Stimulated activated naive CD8-positive, alpha-beta T cell treated with anti-CD3 and anti-CD28 coated beads, Interleukin-15, Interleukin-2, amounts not matched to agents 100 ng/mL and 50 ng/mL, for 24 hours (primary cell): ENCODE measurements around the gene ZFHX3.

Experiments used
- H3K27ac Mint-ChIP-seq: one replicate; pipeline ENCODE4 v1.8.0; 2021; ENCODE audit warnings: mild to moderate bottlenecking, mixed read lengths
- H3K27me3 Mint-ChIP-seq: one replicate; pipeline ENCODE4 v1.8.0; 2021; ENCODE audit warnings: mixed read lengths
- H3K36me3 Mint-ChIP-seq: one replicate; pipeline ENCODE4 v1.8.0; 2021; ENCODE audit warnings: low read depth, mixed read lengths
- H3K4me1 Mint-ChIP-seq: one replicate; pipeline ENCODE4 v1.8.0; 2021; ENCODE audit warnings: low read depth, mixed read lengths
- H3K4me3 Mint-ChIP-seq: one replicate; pipeline ENCODE4 v1.8.0; 2021; ENCODE audit warnings: mild to moderate bottlenecking, mixed read lengths
- H3K9me3 Mint-ChIP-seq: one replicate; pipeline ENCODE4 v1.8.0; 2021; ENCODE audit warnings: mixed read lengths

Gene ZFHX3

DNA sequence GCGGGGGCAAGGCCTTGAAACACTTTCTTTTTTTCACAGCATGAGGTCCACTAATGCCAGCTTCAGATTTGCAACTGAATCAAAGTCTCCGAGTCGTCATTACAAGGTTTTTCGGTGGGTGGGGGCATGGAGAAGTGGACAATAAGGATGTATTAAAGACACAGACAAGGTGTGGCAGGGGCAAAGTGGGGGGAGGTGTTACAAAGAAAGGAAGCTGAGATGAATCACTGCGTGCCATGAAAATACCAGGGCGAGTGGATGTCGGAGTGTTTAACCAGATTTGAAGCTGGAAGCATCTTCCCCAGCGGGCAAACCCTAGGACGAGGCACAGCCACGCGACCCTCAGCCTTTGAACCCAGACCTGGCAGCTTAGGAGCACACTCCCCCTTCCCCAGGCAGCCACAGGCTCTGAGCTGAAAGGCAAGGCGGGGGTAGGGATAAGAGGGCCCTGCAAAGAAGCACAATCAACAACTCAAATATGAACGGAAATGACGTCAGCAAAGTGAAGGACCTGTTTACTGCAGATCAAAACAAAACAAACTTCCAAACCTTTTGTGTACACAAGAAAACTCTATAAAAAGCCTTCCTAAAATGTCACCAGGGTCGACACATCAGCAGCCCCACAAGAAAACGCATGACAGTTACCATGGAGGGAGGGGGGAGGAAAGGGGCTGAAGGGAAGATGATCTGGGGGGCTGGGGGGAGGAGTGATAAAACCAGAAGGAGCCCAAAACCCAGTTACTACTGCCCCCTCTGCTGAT, 5.6 kb upstream of the ZFHX3 start:
- no peak overlapping the region for H3K4me3 Mint-ChIP-seq
- no peaks in the 10 kb centered on the region for H3K9me3 Mint-ChIP-seq
- H3K36me3 Mint-ChIP-seq, result no peaks in the 10 kb centered on the region
- H3K27me3 Mint-ChIP-seq, result peaks cover 41% of the 10 kb centered on the region
- H3K4me1 Mint-ChIP-seq, result peaks cover 17% of the 10 kb centered on the region
- no peak overlapping the region for H3K27ac Mint-ChIP-seq

DNA sequence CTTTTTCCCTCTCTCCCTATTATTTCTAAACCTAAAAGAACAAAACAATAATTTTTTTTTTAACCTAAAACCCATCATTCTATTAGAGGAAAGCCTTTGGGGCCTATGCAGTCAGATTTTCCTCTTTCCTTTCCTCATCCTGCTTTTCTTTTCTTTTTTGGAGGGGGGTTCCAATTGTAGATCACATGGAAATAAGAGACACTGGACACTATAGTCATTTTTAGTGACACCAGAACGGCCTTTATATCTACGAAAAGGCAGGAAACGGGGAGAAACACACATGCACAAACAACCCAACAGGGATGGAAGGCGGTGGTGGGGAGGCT, 5.1 kb upstream of the ZFHX3 start:
- Mint-ChIP-seq H3K36me3 (no peaks in the 10 kb centered on the region), H3K4me3 (no peak overlapping the region), H3K27me3 (peaks cover 42% of the 10 kb centered on the region), H3K4me1 (peaks cover 18% of the 10 kb centered on the region), H3K9me3 (no peaks in the 10 kb centered on the region), H3K27ac (no peak overlapping the region)

DNA sequence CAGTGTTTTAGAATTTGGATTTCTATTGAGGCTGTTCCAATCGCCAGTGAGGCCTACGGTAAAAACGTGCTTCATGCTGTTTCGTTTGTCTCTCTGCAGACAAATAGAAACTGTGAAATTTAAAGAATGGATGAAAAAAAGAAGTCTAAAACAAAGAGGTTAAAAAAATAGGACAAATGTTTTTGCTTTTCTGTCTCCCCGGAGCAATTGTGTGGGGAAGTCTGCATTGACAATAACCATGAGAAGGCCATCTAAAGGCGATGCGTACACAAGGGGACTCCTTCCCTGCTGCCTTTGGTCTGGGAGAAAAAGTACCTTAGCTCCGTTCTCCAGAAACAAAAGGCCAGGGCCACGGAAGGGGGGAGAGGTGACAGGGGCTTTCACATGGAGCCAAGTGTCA, 4.6 kb upstream of the ZFHX3 start:
- H3K36me3 Mint-ChIP-seq, result no peaks in the 10 kb centered on the region
- no peak overlapping the region for H3K27ac Mint-ChIP-seq
- H3K9me3 Mint-ChIP-seq, result no peaks in the 10 kb centered on the region
- peaks cover 42% of the 10 kb centered on the region for H3K27me3 Mint-ChIP-seq
- peaks cover 18% of the 10 kb centered on the region for H3K4me1 Mint-ChIP-seq
- H3K4me3 Mint-ChIP-seq, result no peak overlapping the region

DNA sequence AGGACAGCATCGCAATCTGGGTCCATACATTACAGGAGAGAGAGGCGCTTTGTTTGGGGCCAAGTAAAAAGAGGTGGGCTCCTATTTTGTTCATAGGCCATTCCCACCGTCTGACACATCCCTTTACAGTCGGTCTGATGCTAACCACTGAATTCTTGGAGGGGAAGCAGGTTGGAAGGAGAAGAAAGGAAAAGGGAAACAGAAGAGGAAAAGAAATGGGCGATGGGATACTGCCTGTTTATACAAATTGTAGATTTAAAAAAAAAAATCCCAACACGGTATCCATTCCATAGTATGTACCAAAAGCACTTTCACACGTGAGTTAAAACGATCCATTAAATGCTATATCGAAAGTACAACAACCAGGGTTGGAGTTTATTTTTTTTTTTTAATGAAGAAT, 4.0 kb upstream of the ZFHX3 start:
- Mint-ChIP-seq H3K27me3 (peaks cover 42% of the 10 kb centered on the region), H3K36me3 (no peaks in the 10 kb centered on the region), H3K4me1 (peaks cover 18% of the 10 kb centered on the region), H3K9me3 (no peaks in the 10 kb centered on the region), H3K27ac (no peak overlapping the region), H3K4me3 (no peak overlapping the region)

DNA sequence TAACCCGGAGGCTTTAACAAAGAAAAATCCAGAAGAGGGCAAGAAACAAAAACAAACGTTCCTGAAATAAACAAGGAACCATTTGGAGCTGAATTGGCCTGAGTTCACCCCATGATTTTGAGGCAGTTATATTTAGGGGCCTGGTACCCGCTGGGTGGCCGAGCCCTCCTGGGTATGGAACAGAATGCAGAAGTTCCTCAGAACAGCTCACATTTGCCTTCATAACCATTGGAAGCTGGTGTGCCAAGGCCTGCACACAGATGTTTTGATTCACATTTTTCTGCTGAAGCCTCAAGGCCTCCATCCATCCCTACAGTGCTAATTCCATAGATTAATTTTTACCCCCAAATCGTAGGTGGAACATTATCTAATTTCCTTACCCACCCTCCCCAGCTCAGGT, 3.3 kb upstream of the ZFHX3 start:
- peaks cover 18% of the 10 kb centered on the region for H3K4me1 Mint-ChIP-seq
- no peaks in the 10 kb centered on the region for H3K36me3 Mint-ChIP-seq
- H3K27ac Mint-ChIP-seq, result no peak overlapping the region
- no peak overlapping the region for H3K4me3 Mint-ChIP-seq
- H3K9me3 Mint-ChIP-seq, result no peaks in the 10 kb centered on the region
- H3K27me3 Mint-ChIP-seq, result peaks cover 42% of the 10 kb centered on the region

DNA sequence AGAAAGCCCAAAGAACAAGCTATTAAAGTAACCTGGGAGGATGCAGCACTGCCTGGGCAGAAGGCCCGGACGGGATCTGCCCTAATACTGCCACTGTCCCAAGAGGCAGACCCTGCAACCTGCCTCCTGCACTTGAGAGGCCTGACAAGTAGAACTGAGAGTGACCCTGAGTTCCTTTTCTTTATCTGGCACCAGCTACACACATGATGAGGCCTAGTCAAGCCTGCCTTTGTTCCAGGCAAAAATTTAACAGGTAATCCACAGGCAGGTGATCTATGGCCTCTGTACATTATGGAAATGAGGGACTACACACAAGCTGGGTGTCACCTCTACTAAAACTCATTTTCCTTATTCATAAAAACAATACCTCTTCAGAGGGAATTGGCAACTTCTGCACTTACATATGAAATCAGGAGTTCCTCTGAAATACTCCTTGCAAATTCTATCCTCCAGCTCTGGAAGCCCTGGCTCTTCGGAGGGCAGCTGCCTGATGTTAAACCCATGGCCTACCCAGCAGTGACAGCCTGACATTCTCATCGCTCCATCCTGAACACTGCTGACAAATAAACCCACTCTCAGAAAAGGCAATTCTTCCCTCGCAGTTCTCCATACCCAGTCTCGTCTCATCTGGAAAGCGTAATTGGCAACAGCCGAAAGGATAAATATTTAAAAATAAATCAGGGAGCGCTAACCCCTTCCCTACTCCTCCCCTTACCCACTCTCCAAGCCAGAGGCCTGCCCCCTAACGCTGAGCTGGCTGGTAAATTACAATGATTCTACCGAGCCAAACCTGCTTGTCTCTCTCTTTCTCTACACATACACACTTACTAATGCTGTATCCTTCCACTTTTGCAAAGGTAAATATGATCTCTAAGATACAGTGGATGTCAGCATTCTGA, 2.5 kb upstream of the ZFHX3 start:
- peaks cover 14% of the 10 kb centered on the region for H3K4me1 Mint-ChIP-seq
- H3K36me3 Mint-ChIP-seq, result no peaks in the 10 kb centered on the region
- H3K9me3 Mint-ChIP-seq, result no peaks in the 10 kb centered on the region
- no peak overlapping the region for H3K27ac Mint-ChIP-seq
- H3K27me3 Mint-ChIP-seq, result peaks cover 40% of the 10 kb centered on the region
- H3K4me3 Mint-ChIP-seq, result no peak overlapping the region

DNA sequence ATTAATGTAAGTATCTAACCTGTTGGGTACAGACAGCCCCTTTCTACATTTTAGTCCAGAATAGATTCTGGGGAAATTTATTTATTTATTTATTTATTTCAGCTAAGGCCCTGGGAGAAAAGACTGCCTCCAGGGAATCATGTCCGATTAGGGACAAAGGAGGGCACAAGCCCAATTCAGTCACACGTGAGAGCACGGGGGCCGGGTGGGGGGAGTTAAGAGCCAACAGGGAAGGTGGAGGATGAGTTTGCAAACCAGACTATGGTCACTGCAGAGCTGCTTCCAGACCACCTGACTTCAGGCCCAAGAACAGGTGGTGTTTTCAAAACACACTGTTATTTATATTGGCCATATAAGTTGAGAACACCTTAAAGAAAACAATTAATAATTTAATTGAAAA, 1.6 kb upstream of the ZFHX3 start:
- H3K27me3 Mint-ChIP-seq, result peaks cover 31% of the 10 kb centered on the region
- no peaks in the 10 kb centered on the region for H3K36me3 Mint-ChIP-seq
- H3K27ac Mint-ChIP-seq, result no peak overlapping the region
- H3K4me3 Mint-ChIP-seq, result no peak overlapping the region
- peaks cover 14% of the 10 kb centered on the region for H3K4me1 Mint-ChIP-seq
- H3K9me3 Mint-ChIP-seq, result no peaks in the 10 kb centered on the region

DNA sequence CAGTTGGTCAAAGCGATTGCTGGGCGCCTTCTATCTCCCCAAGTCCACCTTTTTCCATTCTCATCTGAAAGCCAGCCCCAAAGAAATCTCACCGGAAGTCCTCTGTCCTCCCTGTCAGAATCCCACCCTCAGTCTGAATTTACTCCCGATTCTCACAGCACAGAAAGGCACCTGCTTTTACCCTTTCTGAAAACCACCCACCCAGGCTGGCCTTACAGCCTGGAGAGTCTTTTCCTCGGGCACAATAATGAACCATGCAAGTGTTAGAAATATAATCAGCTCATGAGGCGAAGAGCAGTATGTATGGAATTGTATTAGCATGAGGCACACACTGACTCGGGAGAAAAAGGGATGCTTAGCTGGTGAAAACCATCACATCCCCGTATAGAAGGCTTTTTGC, 1.2 kb upstream of the ZFHX3 start:
- H3K27ac Mint-ChIP-seq, result no peak overlapping the region
- H3K4me1 Mint-ChIP-seq, result peaks cover 14% of the 10 kb centered on the region
- peak overlapping the region; percentile 21 for H3K4me3 Mint-ChIP-seq
- H3K36me3 Mint-ChIP-seq, result no peaks in the 10 kb centered on the region
- H3K9me3 Mint-ChIP-seq, result no peaks in the 10 kb centered on the region
- H3K27me3 Mint-ChIP-seq, result peaks cover 28% of the 10 kb centered on the region

DNA sequence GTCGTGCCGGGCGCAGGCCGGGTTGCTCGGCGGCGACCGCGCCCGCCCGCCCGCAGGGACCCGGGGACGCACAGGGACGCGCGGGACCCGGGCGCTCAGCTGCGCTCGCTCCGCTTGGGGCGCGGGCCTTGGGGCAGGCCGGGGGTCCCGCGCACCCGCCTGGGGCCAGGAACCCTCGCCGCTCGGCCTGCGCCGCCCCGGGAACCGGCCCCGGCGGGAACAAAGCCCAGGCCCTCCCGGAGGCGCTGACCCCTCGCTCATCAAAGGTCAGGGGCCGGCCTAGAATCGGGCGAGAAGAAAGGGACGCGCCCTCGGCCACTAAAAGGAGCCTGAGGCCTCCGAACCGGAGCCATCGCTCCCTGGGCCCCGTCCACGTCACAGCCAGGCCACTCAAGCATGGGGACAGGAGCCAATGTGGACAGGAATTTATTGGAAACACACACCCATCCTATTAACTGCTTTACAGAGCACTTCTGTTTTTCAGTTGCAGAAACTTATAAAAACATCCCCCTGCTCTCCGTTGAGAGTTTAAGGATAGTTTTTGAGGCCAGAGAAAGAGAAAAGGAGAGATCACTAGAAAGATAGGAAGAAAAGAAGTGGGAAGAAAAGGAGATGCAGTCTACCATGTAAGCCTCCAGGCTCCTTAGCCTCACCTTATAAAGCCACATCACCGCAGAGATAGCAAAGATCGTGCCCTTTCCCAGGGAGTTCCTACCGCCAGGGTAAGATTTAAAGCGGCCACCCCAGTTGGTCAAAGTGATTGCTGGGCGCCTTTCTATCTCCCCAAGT, 558 bp upstream of the ZFHX3 start:
- H3K27me3 Mint-ChIP-seq, result peaks cover 28% of the 10 kb centered on the region
- no peak overlapping the region for H3K27ac Mint-ChIP-seq
- peaks cover 14% of the 10 kb centered on the region for H3K4me1 Mint-ChIP-seq
- H3K9me3 Mint-ChIP-seq, result no peaks in the 10 kb centered on the region
- H3K36me3 Mint-ChIP-seq, result no peaks in the 10 kb centered on the region
- peak overlapping the region; percentile 24 for H3K4me3 Mint-ChIP-seq

DNA sequence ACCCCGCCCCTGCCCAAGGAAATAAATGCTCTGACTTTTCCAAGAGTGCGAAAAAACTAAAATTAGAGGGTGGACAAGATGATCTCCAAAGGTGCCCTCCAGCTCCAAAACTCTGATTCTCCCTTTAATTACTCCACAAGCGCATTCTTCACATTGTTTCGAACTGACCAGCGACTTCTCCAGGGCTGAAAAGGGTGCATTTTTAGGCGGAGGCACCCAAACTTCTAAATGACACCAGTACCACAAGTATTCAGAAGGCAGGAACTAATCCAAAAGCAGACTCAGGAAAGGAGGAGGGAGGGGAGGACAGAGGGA, 750 bp downstream of the ZFHX3 start:
- Mint-ChIP-seq H3K27ac (peak overlapping the region; percentile 29), H3K9me3 (no peaks in the 10 kb centered on the region), H3K27me3 (peaks cover 30% of the 10 kb centered on the region), H3K4me1 (peaks cover 14% of the 10 kb centered on the region), H3K36me3 (no peaks in the 10 kb centered on the region), H3K4me3 (peak overlapping the region; percentile 66)

DNA sequence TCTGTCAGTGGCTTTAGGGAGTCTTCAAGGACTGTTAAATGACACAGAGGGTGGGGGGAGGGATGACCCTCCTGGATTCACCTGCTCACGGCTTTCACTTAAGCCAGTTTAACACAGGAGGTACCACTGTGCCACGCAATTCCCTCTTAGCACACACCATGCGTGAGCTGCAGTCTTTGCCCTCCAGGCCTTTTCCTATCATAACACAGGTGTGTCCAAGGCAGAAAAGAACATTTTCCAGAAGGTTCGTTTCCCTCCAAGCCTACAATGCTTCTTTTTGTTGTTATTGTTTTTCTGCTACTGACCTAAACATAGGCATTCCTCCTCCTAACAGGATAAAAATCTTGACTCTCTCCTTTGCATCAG, 1.1 kb downstream of the ZFHX3 start:
- no peak overlapping the region for H3K27ac Mint-ChIP-seq
- H3K9me3 Mint-ChIP-seq, result no peaks in the 10 kb centered on the region
- H3K4me3 Mint-ChIP-seq, result no peak overlapping the region
- no peaks in the 10 kb centered on the region for H3K36me3 Mint-ChIP-seq
- H3K27me3 Mint-ChIP-seq, result peaks cover 30% of the 10 kb centered on the region
- H3K4me1 Mint-ChIP-seq, result peaks cover 14% of the 10 kb centered on the region

DNA sequence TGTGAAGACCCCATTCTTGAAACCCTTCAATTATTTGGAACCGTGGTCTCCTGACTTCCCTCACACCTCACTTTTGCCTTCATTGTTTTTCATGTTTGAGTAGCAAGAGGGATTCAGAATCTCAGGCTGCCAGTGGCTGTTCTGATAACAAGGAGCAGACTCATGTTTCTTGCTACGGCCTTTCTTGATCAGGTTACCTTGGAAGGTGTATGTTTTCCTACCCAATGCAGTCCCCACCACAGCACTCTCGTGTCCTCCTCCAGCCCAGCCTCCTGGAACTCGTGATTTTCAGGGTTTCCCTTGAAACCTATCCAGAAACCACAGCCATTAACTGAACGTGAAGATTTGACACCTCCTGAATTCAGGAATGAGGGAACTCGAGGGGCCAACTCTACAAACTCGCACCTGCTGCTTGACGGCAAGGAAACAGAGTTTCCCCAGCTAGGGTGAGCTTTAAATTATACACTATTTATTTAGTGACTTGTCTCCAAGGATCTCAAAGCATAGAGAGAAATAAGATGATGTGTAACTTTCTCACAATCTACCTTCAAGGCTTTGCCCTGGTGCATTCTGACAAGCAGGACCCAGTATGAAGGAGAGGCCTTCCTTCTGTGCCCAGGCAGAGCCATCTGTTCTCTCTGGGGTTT, 1.6 kb downstream of the ZFHX3 start:
- Mint-ChIP-seq H3K27me3 (peaks cover 30% of the 10 kb centered on the region), H3K27ac (no peak overlapping the region), H3K4me1 (peaks cover 14% of the 10 kb centered on the region), H3K36me3 (no peaks in the 10 kb centered on the region), H3K4me3 (no peak overlapping the region), H3K9me3 (no peaks in the 10 kb centered on the region)

DNA sequence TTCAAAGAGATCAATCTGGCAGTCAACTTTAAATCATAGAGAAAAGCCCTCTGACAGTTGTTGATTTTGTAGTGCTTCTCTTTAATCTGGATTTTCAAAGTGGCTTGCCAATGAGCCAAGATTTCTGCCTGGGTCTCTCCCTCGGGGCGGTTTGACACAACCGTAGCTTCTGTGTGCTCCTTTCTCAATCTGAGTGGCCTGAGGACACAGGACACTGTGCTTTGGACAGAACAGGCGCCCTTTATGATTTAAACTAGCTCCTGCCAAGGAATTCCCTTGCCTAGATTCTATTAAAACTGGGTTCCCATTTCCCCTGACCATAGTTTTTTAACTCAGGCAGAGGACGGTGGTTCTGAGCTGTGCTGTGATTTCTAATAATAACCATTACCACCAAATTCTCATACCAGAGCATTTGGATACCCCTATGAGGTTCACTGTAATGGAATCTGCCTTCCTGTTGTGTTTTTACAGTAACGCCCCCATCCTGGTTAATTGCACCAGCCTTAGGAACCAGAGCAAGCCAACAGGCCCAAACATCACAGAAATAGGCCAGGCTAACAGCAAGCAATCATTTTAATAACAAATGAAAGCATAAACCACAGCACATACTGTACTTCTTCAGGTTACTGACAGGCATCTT, 4.0 kb downstream of the ZFHX3 start:
- Mint-ChIP-seq H3K27me3 (peaks cover 26% of the 10 kb centered on the region), H3K9me3 (no peaks in the 10 kb centered on the region), H3K36me3 (no peaks in the 10 kb centered on the region), H3K4me1 (peaks cover 12% of the 10 kb centered on the region), H3K27ac (no peak overlapping the region), H3K4me3 (no peak overlapping the region)

DNA sequence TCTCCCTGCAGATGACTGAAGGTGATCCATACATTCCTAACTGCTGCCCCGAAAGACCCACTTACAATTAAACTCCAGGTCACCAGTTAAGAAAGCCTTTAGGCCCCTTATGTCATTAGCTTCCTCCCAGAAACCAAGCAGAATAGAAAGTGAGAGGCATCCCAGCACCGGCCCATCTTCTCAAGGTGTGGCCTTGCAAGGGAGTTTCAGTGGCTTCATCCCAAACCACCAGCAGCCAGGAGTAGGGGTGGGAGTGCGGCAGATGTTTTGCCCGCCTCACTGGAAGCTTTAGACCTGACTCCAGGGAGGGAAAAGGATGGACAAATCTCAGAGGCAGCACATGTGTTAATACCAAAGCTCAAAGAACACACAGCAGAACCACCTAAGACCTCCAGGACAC, 5.1 kb downstream of the ZFHX3 start:
- peaks cover 9% of the 10 kb centered on the region for H3K4me1 Mint-ChIP-seq
- no peaks in the 10 kb centered on the region for H3K9me3 Mint-ChIP-seq
- no peaks in the 10 kb centered on the region for H3K36me3 Mint-ChIP-seq
- H3K4me3 Mint-ChIP-seq, result no peak overlapping the region
- peaks cover 24% of the 10 kb centered on the region for H3K27me3 Mint-ChIP-seq
- H3K27ac Mint-ChIP-seq, result no peak overlapping the region
